ENCODE results near the gene NAA38.

Gene NAA38

DNA sequence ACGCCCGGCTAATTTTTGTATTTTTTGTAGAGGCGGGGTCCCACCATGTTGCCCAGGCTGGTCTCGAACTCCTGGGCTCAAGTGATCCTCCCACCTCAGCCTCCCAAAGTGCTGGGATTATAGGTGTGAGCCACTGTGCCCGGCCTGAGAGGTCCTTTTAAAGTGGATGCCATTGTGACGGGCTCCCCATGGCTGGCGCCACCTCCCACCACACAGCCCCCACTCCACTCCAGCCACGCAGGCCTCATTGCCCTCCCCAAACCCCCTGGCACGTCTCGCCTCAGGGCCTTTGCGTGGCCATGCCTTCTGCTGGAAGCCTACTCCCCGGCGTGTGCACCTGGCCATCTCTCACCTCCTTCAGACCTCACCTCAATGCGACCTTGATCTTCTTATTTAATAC is 35.2 kb downstream of the NAA38 start:
- Histone ChIP-seq H3K4me3 (ENCODE audit: low read depth, low read length, poor library complexity, severe bottlenecking) (no peak overlapping the region), H3K4me1 (ENCODE audit: insufficient read depth, low read length, severe bottlenecking) (no peaks in the 10 kb centered on the region), H4K20me1 (ENCODE audit: insufficient read depth, low read length) (no peaks in the 10 kb centered on the region), H3K79me2 (ENCODE audit: insufficient read depth, low read length) (no peaks in the 10 kb centered on the region), H3F3A (ENCODE audit: insufficient read depth, low read length) (no peaks in the 10 kb centered on the region), H3K4me2 (ENCODE audit: low read length) (no peak overlapping the region), H3K27me3 (ENCODE audit: insufficient read depth, low read length) (no peaks in the 10 kb centered on the region; the same call in 1 of the 2 replicates), H3K9me2 (ENCODE audit: low read depth, low read length) (no peaks in the 10 kb centered on the region), H3K27ac (ENCODE audit: low read depth, low read length, poor library complexity, severe bottlenecking) (no peak overlapping the region), H2AFZ (ENCODE audit: low read length) (no peak overlapping the region), H3K36me3 (ENCODE audit: insufficient read depth, low read length) (no peaks in the 10 kb centered on the region), H3K9ac (ENCODE audit: low read length) (no peak overlapping the region), H3K9me3 (ENCODE audit: low read length) (no peaks in the 10 kb centered on the region)
- no peak for TF ChIP-seq EZH2 (IDR thresholded peaks at IDR 0.05; ENCODE audit: borderline replicate concordance, low read length)
- TF ChIP-seq, protein P1, sequence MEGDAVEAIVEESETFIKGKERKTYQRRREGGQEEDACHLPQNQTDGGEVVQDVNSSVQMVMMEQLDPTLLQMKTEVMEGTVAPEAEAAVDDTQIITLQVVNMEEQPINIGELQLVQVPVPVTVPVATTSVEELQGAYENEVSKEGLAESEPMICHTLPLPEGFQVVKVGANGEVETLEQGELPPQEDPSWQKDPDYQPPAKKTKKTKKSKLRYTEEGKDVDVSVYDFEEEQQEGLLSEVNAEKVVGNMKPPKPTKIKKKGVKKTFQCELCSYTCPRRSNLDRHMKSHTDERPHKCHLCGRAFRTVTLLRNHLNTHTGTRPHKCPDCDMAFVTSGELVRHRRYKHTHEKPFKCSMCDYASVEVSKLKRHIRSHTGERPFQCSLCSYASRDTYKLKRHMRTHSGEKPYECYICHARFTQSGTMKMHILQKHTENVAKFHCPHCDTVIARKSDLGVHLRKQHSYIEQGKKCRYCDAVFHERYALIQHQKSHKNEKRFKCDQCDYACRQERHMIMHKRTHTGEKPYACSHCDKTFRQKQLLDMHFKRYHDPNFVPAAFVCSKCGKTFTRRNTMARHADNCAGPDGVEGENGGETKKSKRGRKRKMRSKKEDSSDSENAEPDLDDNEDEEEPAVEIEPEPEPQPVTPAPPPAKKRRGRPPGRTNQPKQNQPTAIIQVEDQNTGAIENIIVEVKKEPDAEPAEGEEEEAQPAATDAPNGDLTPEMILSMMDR (IDR thresholded peaks at IDR 0.05; ENCODE audit: low read length), result no peak

GRCh38 chr17:7820231-7820630 is 37.1 kb downstream of the NAA38 start:
- Histone ChIP-seq H3K27me3 (ENCODE audit: insufficient read depth, low read length) (peaks cover 7% of the 10 kb centered on the region; the same call in 1 of the 2 replicates), H3K4me1 (ENCODE audit: insufficient read depth, low read length, severe bottlenecking) (no peaks in the 10 kb centered on the region), H3K9me2 (ENCODE audit: low read depth, low read length) (no peaks in the 10 kb centered on the region), H3F3A (ENCODE audit: insufficient read depth, low read length) (no peaks in the 10 kb centered on the region), H3K36me3 (ENCODE audit: insufficient read depth, low read length) (no peaks in the 10 kb centered on the region), H3K4me2 (ENCODE audit: low read length) (no peak overlapping the region), H3K9ac (ENCODE audit: low read length) (no peak overlapping the region), H3K9me3 (ENCODE audit: low read length) (no peaks in the 10 kb centered on the region), H3K79me2 (ENCODE audit: insufficient read depth, low read length) (no peaks in the 10 kb centered on the region), H4K20me1 (ENCODE audit: insufficient read depth, low read length) (no peaks in the 10 kb centered on the region), H3K27ac (ENCODE audit: low read depth, low read length, poor library complexity, severe bottlenecking) (no peak overlapping the region), H3K4me3 (ENCODE audit: low read depth, low read length, poor library complexity, severe bottlenecking) (no peak overlapping the region), H2AFZ (ENCODE audit: low read length) (no peak overlapping the region)
- no peak for TF ChIP-seq EZH2 (IDR thresholded peaks at IDR 0.05; ENCODE audit: borderline replicate concordance, low read length)
- TF ChIP-seq, protein P1 (IDR thresholded peaks at IDR 0.05; ENCODE audit: low read length), result no peak

- Histone ChIP-seq H3K4me2 (ENCODE audit: low read length) (no peak overlapping the region), H3K27me3 (ENCODE audit: insufficient read depth, low read length) (peaks cover 7% of the 10 kb centered on the region; the same call in 1 of the 2 replicates), H3K36me3 (ENCODE audit: insufficient read depth, low read length) (no peaks in the 10 kb centered on the region), H3K4me1 (ENCODE audit: insufficient read depth, low read length, severe bottlenecking) (no peaks in the 10 kb centered on the region), H2AFZ (ENCODE audit: low read length) (no peak overlapping the region), H3K9me3 (ENCODE audit: low read length) (no peaks in the 10 kb centered on the region), H3K79me2 (ENCODE audit: insufficient read depth, low read length) (no peaks in the 10 kb centered on the region), H3K9ac (ENCODE audit: low read length) (no peak overlapping the region), H4K20me1 (ENCODE audit: insufficient read depth, low read length) (no peaks in the 10 kb centered on the region), H3K4me3 (ENCODE audit: low read depth, low read length, poor library complexity, severe bottlenecking) (no peak overlapping the region), H3F3A (ENCODE audit: insufficient read depth, low read length) (no peaks in the 10 kb centered on the region), H3K27ac (ENCODE audit: low read depth, low read length, poor library complexity, severe bottlenecking) (no peak overlapping the region), H3K9me2 (ENCODE audit: low read depth, low read length) (no peaks in the 10 kb centered on the region)
- TF ChIP-seq EZH2 (IDR thresholded peaks at IDR 0.05; ENCODE audit: borderline replicate concordance, low read length), result no peak
- TF ChIP-seq, protein P1 (IDR thresholded peaks at IDR 0.05; ENCODE audit: low read length), result no peak
Measured at GRCh38 chr17:7818746-7819645, 38.4 kb downstream of the NAA38 start.

All from OCI-LY1 (cell line).